SH-SY5Y (cell line): ENCODE data around the gene TYMP.
A peak's percentile ranks its signal among the peaks of the same experiment; 100 is the strongest.

Source experiments
- GATA2 ChIP-seq: IDR thresholded peaks from 2 replicates; pipeline ENCODE4 v1.6.1; 2011; ENCODE audit warnings: mild to moderate bottlenecking, low read depth, low read length
- GATA3 ChIP-seq: IDR thresholded peaks from 2 replicates; pipeline ENCODE4 v1.6.1; 2011; ENCODE audit warnings: low read depth, mild to moderate bottlenecking, low read length, moderate library complexity

DNA sequence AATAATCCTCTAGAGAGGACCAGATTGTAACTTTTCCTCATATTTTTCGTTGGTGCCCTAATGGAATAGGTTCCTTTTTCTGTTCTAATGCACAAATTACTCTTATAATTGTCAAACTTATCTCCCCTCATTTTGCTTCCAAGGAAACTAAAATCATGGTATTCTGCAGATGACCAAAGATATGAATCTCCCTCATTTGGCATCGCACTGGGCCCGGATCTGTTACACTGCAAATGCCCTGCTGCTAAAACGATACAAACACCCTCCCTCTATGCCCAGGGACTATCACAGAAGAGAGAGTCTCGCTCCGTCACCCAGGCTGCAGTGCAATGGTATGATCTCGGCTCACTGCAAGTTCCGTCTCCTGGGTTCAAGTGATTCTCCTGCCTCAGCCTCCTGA is 23.5 kb upstream of the TYMP start:
- TF ChIP-seq GATA2: peak; percentile 81
- TF ChIP-seq GATA3: peak; percentile 48; the same call in 1 of the 2 replicates
